ENCODE measurements around the gene PCDH12.

GRCh38 chr5:141982626-141983025, 24.6 kb upstream of the PCDH12 start:
- TF ChIP-seq EZH2 (IDR thresholded peaks at IDR 0.05; ENCODE audit: low read length) (no peak), CTCF (optimal IDR thresholded peaks at IDR 0.05 in 1 of 3, IDR thresholded peaks at IDR 0.05 in 1 of 3, conservative IDR thresholded peaks at IDR 0.05 in 1 of 3; ENCODE audit: extremely low read depth in 1 of 3, insufficient read depth in 2 of 3, low read length in 3 of 3) (no peak)

All from keratinocyte (primary cell).